MM.1S (cell line): ENCODE measurements around the gene KLC3.

ENCODE experiments used
- DNase-seq: peaks from one replicate; pipeline ENCODE4 v3.0.0-alpha.2; 2015
- H2AFZ ChIP-seq: fragments of 300-600 bp; sonication (generic); 2 replicates; pipeline ENCODE4 v1.6.0; 2016; ENCODE audit warnings: antibody characterized with exemption, low read length
- H3F3A ChIP-seq: fragments of 300-600 bp; sonication (generic); 2 replicates; pipeline ENCODE4 v1.6.1; 2016; ENCODE audit warnings: mild to moderate bottlenecking, antibody characterized with exemption, low read length, moderate library complexity, mixed read lengths; ENCODE audit not compliant: insufficient read depth
- H3K27ac ChIP-seq: fragments of 300-600 bp; sonication (generic); 2 replicates; pipeline ENCODE4 v1.5.1; 2016; ENCODE audit warnings: mild to moderate bottlenecking, low read length
- H3K27me3 ChIP-seq: fragments of 300-600 bp; sonication (generic); replicated peaks from 2 replicates; pipeline ENCODE4 v1.6.0; 2016; ENCODE audit warnings: low read length; ENCODE audit not compliant: insufficient read depth
- H3K36me3 ChIP-seq: fragments of 300-600 bp; sonication (generic); replicated peaks from 2 replicates; pipeline ENCODE4 v1.6.1; 2016; ENCODE audit warnings: mild to moderate bottlenecking, low read length, mixed read lengths; ENCODE audit not compliant: insufficient read depth
- H3K4me1 ChIP-seq: fragments of 300-600 bp; sonication (generic); 2 replicates; pipeline ENCODE4 v1.6.1; 2016; ENCODE audit warnings: low read length, mixed read lengths
- H3K4me2 ChIP-seq: fragments of 300-600 bp; sonication (generic); 2 replicates; pipeline ENCODE4 v1.6.0; 2016; ENCODE audit warnings: low read depth, low read length
- H3K4me3 ChIP-seq: fragments of 300-600 bp; sonication (generic); 2 replicates; pipeline ENCODE4 v1.5.1; 2016; ENCODE audit warnings: low read length, mixed read lengths
- H3K79me2 ChIP-seq: fragments of 300-600 bp; sonication (generic); 2 replicates; pipeline ENCODE4 v1.6.1; 2016; ENCODE audit warnings: mixed run types, low read length, mixed read lengths
- H3K9ac ChIP-seq: fragments of 300-600 bp; sonication (generic); 2 replicates; pipeline ENCODE4 v1.6.1; 2016; ENCODE audit warnings: low read length, mixed read lengths
- H3K9me2 ChIP-seq: fragments of 300-600 bp; sonication (generic); replicated peaks from 2 replicates; pipeline ENCODE4 v1.6.1; 2016; ENCODE audit warnings: mild to moderate bottlenecking, low read length, mixed read lengths; ENCODE audit not compliant: insufficient read depth
- H3K9me3 ChIP-seq: fragments of 300-600 bp; sonication (generic); replicated peaks from 2 replicates; pipeline ENCODE4 v1.6.1; 2016; ENCODE audit warnings: mild to moderate bottlenecking, low read length, mixed read lengths; ENCODE audit not compliant: insufficient read depth
- H4K20me1 ChIP-seq: fragments of 300-600 bp; sonication (generic); 2 replicates; pipeline ENCODE4 v1.6.1; 2016; ENCODE audit warnings: mild to moderate bottlenecking, low read length, moderate library complexity, mixed read lengths; ENCODE audit not compliant: insufficient read depth
- EZH2 ChIP-seq: fragments of 300-600 bp; sonication (generic); optimal IDR thresholded peaks from 2 replicates; pipeline ENCODE3; 2017; ENCODE audit warnings: low read depth, mild to moderate bottlenecking, antibody characterized with exemption, low read length, mixed read lengths
- EZH2phosphoT487 ChIP-seq: fragments of 300-600 bp; sonication (generic); IDR thresholded peaks from 2 replicates; pipeline ENCODE4 v1.6.1; 2018; ENCODE audit warnings: antibody characterized with exemption, low read length
- TF ChIP-seq, protein P1 (sequence below): fragments of 300-600 bp; sonication (generic); IDR thresholded peaks from 2 replicates; pipeline ENCODE4 v1.5.1; 2016; ENCODE audit warnings: antibody characterized with exemption, low read length, mixed read lengths

The KLC3 gene

GRCh38 chr19:45323671-45324081, 16.9 kb upstream of the KLC3 start:
- Histone ChIP-seq H3K4me1 (no peaks in the 10 kb centered on the region), H3K27me3 (peaks cover 37% of the 10 kb centered on the region), H3K36me3 (no peaks in the 10 kb centered on the region), H3K9ac (no peak overlapping the region), H3K4me2 (no peak overlapping the region), H3K27ac (no peak overlapping the region), H3K4me3 (no peak overlapping the region), H3K9me2 (no peaks in the 10 kb centered on the region), H4K20me1 (no peaks in the 10 kb centered on the region), H3K79me2 (no peaks in the 10 kb centered on the region), H2AFZ (no peak overlapping the region), H3F3A (no peaks in the 10 kb centered on the region), H3K9me3 (no peaks in the 10 kb centered on the region)
- no peak for DNase-seq
- no peak for TF ChIP-seq EZH2phosphoT487
- TF ChIP-seq EZH2: no peak
- TF ChIP-seq, protein P1, sequence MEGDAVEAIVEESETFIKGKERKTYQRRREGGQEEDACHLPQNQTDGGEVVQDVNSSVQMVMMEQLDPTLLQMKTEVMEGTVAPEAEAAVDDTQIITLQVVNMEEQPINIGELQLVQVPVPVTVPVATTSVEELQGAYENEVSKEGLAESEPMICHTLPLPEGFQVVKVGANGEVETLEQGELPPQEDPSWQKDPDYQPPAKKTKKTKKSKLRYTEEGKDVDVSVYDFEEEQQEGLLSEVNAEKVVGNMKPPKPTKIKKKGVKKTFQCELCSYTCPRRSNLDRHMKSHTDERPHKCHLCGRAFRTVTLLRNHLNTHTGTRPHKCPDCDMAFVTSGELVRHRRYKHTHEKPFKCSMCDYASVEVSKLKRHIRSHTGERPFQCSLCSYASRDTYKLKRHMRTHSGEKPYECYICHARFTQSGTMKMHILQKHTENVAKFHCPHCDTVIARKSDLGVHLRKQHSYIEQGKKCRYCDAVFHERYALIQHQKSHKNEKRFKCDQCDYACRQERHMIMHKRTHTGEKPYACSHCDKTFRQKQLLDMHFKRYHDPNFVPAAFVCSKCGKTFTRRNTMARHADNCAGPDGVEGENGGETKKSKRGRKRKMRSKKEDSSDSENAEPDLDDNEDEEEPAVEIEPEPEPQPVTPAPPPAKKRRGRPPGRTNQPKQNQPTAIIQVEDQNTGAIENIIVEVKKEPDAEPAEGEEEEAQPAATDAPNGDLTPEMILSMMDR: no peak

DNA sequence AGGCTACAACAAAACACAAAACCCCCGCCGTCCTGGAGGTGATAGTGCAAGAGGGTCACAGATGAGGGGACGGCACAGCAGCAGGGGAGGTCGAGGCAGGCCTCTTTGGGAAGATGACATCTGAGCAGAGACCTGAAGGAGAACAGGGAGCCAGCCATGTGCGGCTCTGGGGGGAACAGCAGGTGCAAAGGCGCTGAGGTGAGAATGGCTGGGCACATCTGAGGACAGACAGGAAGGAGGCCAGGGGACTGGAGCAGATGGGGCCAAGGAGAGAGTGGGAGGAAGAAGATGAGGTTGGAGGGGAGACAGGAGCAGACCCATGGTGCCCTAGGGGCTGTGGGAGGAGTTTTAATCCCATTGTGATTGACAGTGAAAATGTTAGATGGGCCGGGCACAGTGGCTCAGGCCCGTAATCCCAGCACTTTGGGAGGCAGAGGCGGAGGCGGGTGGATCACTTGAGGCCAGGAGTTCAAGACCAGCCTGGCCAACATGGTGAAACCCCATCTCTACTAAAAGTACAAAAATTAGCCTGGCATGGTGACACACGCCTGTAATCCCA, 16.1 kb upstream of the KLC3 start:
- no peak overlapping the region for H3K4me3 ChIP-seq
- H3K4me2 ChIP-seq: no peak overlapping the region
- no peak for TF ChIP-seq EZH2
- TF ChIP-seq, protein P1: no peak
- no peak for TF ChIP-seq EZH2phosphoT487
- H3K4me1 ChIP-seq: no peaks in the 10 kb centered on the region
- H2AFZ ChIP-seq: no peak overlapping the region
- no peak overlapping the region for H3K27ac ChIP-seq
- no peaks in the 10 kb centered on the region for H3K79me2 ChIP-seq
- no peak for DNase-seq
- no peak overlapping the region for H3K9ac ChIP-seq
- no peaks in the 10 kb centered on the region for H4K20me1 ChIP-seq
- no peaks in the 10 kb centered on the region for H3K36me3 ChIP-seq
- H3K9me3 ChIP-seq: no peaks in the 10 kb centered on the region
- H3F3A ChIP-seq: no peaks in the 10 kb centered on the region
- peaks cover 30% of the 10 kb centered on the region for H3K27me3 ChIP-seq
- H3K9me2 ChIP-seq: no peaks in the 10 kb centered on the region

DNA sequence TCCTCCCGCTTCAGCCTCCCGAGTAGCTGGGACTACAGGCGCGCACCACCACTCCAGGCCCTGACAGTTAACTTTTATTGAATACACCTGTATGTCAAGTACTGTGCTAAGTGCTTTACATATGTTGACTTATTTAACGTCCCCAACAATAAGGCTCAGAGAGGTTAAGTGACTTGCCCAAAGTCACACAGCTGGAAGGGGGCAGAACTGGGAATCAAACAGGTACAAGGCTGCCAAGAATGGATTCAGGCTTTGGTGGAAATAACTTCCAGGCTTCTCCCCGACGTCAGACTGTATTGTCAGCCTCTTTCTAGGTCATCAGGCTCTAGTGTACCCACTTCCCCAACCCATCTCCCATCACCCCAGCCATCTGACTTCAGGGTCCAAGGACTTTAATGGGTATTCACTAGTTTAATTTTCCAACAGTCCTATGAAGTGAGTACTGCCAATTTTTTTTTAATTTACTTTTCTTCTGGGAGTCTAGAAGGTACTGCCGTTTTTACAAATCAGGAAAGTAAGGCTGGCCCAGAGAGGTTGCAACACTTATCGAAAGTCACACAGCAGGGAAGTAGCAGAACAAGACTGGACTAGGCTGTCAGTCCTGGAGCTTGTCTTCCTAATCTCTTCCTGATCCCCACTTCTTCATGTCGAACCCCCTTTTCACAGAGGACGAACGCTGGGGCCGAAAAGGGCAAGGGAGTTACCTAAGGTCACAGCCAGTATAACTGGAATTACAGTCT, 13.0 kb upstream of the KLC3 start:
- DNase-seq: no peak
- H3K9ac ChIP-seq: no peak overlapping the region
- no peaks in the 10 kb centered on the region for H3K9me2 ChIP-seq
- no peaks in the 10 kb centered on the region for H3K4me1 ChIP-seq
- no peaks in the 10 kb centered on the region for H3K36me3 ChIP-seq
- no peaks in the 10 kb centered on the region for H4K20me1 ChIP-seq
- H3K27me3 ChIP-seq: peaks cover 25% of the 10 kb centered on the region
- no peak overlapping the region for H2AFZ ChIP-seq
- no peaks in the 10 kb centered on the region for H3K79me2 ChIP-seq
- no peak overlapping the region for H3K4me2 ChIP-seq
- H3K27ac ChIP-seq: no peak overlapping the region
- no peaks in the 10 kb centered on the region for H3K9me3 ChIP-seq
- H3K4me3 ChIP-seq: no peak overlapping the region
- H3F3A ChIP-seq: no peaks in the 10 kb centered on the region
- TF ChIP-seq EZH2phosphoT487 (no peak), EZH2 (no peak)
- TF ChIP-seq, protein P1: no peak
